ENCODE results near the gene AOPEP. TPM values are rescaled to one million over a fixed set of nuclear protein-coding genes. Genes with fewer than 3 reads are reported as not detected.

AOPEP gene
- total and polyA plus RNA-seq, 2 donors (not counting 3 experiments of a cell fraction or from before 2014, with no cell fraction given): 20.2 to 41.6 TPM

DNA sequence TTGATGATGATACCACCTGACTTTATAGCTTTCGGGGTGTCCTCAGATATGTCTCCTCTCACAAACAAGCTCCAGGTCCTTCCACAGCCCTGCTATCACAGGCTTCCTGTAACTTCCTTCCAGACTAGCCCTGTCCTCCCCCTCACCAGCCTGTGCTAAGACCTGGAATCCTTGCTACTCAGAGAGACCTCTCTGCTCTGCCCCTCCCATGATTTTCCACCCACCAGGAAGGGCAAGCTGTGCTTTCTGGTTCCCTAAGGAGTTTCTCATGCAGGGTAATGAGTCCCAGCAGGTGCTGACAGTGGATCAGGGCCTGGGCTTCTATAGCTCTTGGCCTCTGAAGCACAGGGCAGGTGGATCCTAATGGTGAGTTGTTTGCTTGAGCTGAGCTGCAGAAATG lies 86.9 kb downstream of the AOPEP start:
- Histone ChIP-seq H2AFZ (ENCODE audit: low read depth, low read length) (no peak overlapping the region), H3K9ac (replicated peaks; ENCODE audit: extremely low read depth, insufficient read depth, low read length) (no peak overlapping the region), H3K9me3 (replicated peaks; ENCODE audit: control insufficient read depth, insufficient read depth, low read length) (no peaks in the 10 kb centered on the region), H3K79me2 (ENCODE audit: control insufficient read depth, insufficient read depth, low read length) (no peaks in the 10 kb centered on the region), H3K36me3 (ENCODE audit: control insufficient read depth in 2 of 2, extremely low read depth in 1 of 2, insufficient read depth in 2 of 2, low read length in 2 of 2) (no peaks in the 10 kb centered on the region), H3K27ac (ENCODE audit: insufficient read depth, low read depth, low read length) (no peak overlapping the region), H3K9me1 (replicated peaks; ENCODE audit: control insufficient read depth, extremely low read depth, insufficient read depth, low read length) (no peaks in the 10 kb centered on the region), H3K4me1 (ENCODE audit: control insufficient read depth, extremely low read depth, insufficient read depth, low read length) (no peaks in the 10 kb centered on the region), H3K4me2 (ENCODE audit: insufficient read depth, low read length) (no peak overlapping the region), H4K20me1 (replicated peaks; ENCODE audit: control insufficient read depth, extremely low read depth, insufficient read depth, low read length) (no peaks in the 10 kb centered on the region), H3K27me3 (ENCODE audit: control insufficient read depth in 2 of 2, insufficient read depth in 2 of 2, low read length in 2 of 2) (no peaks in the 10 kb centered on the region), H3K4me3 (replicated peaks in 1 of 3; ENCODE audit: insufficient read depth in 1 of 3, low read depth in 1 of 3, low read length in 3 of 3) (no peak overlapping the region)
- BruUV-seq (replicated peaks): no TSS peak
- intact Hi-C loops (cut with micrococcal nuclease) (no loop called here), dilution Hi-C loops (cut with MboI; ENCODE audit: extremely low pct_ligation_motif_present, low sequenced_read_pairs) (no loop called here)
- ChIA-PET POLR2A (no interaction called here), CTCF (interaction anchor here (0.9 kb wide), 1 partner anchor 211 kb away, joined by 3 read pairs; no protein-coding TSS in a partner anchor)
- TF ChIP-seq, protein P1, sequence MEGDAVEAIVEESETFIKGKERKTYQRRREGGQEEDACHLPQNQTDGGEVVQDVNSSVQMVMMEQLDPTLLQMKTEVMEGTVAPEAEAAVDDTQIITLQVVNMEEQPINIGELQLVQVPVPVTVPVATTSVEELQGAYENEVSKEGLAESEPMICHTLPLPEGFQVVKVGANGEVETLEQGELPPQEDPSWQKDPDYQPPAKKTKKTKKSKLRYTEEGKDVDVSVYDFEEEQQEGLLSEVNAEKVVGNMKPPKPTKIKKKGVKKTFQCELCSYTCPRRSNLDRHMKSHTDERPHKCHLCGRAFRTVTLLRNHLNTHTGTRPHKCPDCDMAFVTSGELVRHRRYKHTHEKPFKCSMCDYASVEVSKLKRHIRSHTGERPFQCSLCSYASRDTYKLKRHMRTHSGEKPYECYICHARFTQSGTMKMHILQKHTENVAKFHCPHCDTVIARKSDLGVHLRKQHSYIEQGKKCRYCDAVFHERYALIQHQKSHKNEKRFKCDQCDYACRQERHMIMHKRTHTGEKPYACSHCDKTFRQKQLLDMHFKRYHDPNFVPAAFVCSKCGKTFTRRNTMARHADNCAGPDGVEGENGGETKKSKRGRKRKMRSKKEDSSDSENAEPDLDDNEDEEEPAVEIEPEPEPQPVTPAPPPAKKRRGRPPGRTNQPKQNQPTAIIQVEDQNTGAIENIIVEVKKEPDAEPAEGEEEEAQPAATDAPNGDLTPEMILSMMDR (IDR thresholded peaks at IDR 0.05; ENCODE audit: extremely low read depth in 1 of 2, insufficient read depth in 1 of 2, low read depth in 1 of 2, low read length in 2 of 2): no peak
- TF ChIP-seq JUN (IDR thresholded peaks at IDR 0.05; ENCODE audit: borderline replicate concordance, insufficient read depth, insufficient read length, low read depth) (no peak), GATA2 (IDR thresholded peaks at IDR 0.05; ENCODE audit: insufficient read depth, insufficient read length, low read depth, low read length) (no peak), FOS (IDR thresholded peaks at IDR 0.05; ENCODE audit: borderline replicate concordance, insufficient read depth, low read length) (no peak), POLR2AphosphoS5 (IDR thresholded peaks at IDR 0.05; ENCODE audit: insufficient read depth, low read depth, low read length) (no peak), POLR2A (IDR thresholded peaks at IDR 0.05; ENCODE audit: low read depth, low read length) (no peak), EZH2 (IDR thresholded peaks at IDR 0.05; ENCODE audit: borderline replicate concordance, low read depth, low read length, severe bottlenecking) (no peak), MYC (IDR thresholded peaks at IDR 0.05; ENCODE audit: low read depth, low read length) (no peak)
- TF ChIP-seq, protein P2, sequence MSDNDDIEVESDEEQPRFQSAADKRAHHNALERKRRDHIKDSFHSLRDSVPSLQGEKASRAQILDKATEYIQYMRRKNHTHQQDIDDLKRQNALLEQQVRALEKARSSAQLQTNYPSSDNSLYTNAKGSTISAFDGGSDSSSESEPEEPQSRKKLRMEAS (IDR thresholded peaks at IDR 0.05; ENCODE audit: insufficient read depth, insufficient read length): no peak
- DNase-seq (ENCODE audit: low read depth, low spot score) (no peak), FAIRE-seq (no peak)

Data from endothelial cell of umbilical vein (primary cell).